Smooth muscle cell (in vitro differentiated cells): ENCODE measurements around the gene NIP7. TPM values are rescaled to one million over a fixed set of nuclear protein-coding genes. Genes with fewer than 3 reads are reported as not detected.

Experiments
- DNase-seq: peaks from one replicate; lab custom pipeline; 2025; ENCODE audit not compliant: unreplicated experiment; lab: John Stamatoyannopoulos, UW
- H2AFZ ChIP-seq: fragments of 200-600 bp; sonication (generic); 2 replicates; pipeline ENCODE4 v1.6.0; 2016; ENCODE audit warnings: antibody characterized with exemption, low read depth, mild to moderate bottlenecking
- H3F3A ChIP-seq: fragments of 200-600 bp; sonication (generic); 2 replicates; pipeline ENCODE4 v1.6.0; 2017; ENCODE audit warnings: antibody characterized with exemption, low read depth
- H3K27ac ChIP-seq: fragments of 200-600 bp; sonication (generic); 2 replicates; pipeline ENCODE4 v1.5.1; 2016; ENCODE audit warnings: low read depth, mild to moderate bottlenecking
- H3K27me3 ChIP-seq: fragments of 200-600 bp; sonication (generic); 2 replicates; pipeline ENCODE4 v1.6.1; 2016; ENCODE audit warnings: low read depth, mild to moderate bottlenecking
- H3K36me3 ChIP-seq: fragments of 200-600 bp; sonication (generic); 2 replicates; pipeline ENCODE4 v1.5.1; 2016; ENCODE audit warnings: low read depth
- H3K4me1 ChIP-seq: fragments of 200-600 bp; sonication (generic); 2 replicates; pipeline ENCODE4 v1.5.1; 2016; ENCODE audit warnings: low read depth
- H3K4me2 ChIP-seq: fragments of 200-600 bp; sonication (generic); 2 replicates; pipeline ENCODE4 v1.6.0; 2016; ENCODE audit warnings: mild to moderate bottlenecking
- H3K4me3 ChIP-seq: fragments of 200-600 bp; sonication (generic); 2 replicates; pipeline ENCODE4 v1.5.1; 2016; ENCODE audit warnings: mild to moderate bottlenecking
- H3K79me2 ChIP-seq: fragments of 200-600 bp; sonication (generic); 2 replicates; pipeline ENCODE4 v1.6.0; 2016; ENCODE audit warnings: low read depth, mild to moderate bottlenecking
- H3K9ac ChIP-seq: fragments of 200-600 bp; sonication (generic); 2 replicates; pipeline ENCODE4 v1.6.0; 2016; ENCODE audit warnings: low read depth
- H3K9me3 ChIP-seq: fragments of 200-600 bp; sonication (generic); replicated peaks from 2 replicates; pipeline ENCODE4 v1.5.1; 2016; ENCODE audit warnings: low read depth
- H4K20me1 ChIP-seq: fragments of 200-600 bp; sonication (generic); 2 replicates; pipeline ENCODE4 v1.6.0; 2016; ENCODE audit warnings: low read depth
- WGBS: methylation state at CpG from one replicate; pipeline ENCODE4 v1.1.7; 2016; ENCODE audit warnings: low lambda C conversion rate; 5-methylcytosine and 5-hydroxymethylcytosine counted together
- polyA plus RNA-seq: library from polyadenylated mRNA; unstranded; fragments of >200 nt; fragmentation: Nextera tagmentation; extraction: Ambion mirVana; gene quantifications from 2 replicates; pipeline ENCODE4 v1.2.1, GENCODE V29; 2016
- total RNA-seq: library from RNA; depleted of rRNA; stranded (reverse); fragments of >200 nt; gene quantifications from 2 replicates; pipeline ENCODE4 v1.2.3, GENCODE V29; 2014
- TF ChIP-seq, protein P1 (sequence below): fragments of 200-600 bp; sonication (generic); IDR thresholded peaks from 2 replicates; pipeline ENCODE4 v1.5.1; 2017; ENCODE audit warnings: borderline replicate concordance, mild to moderate bottlenecking, antibody characterized with exemption; ENCODE audit not compliant: insufficient read depth, poor library complexity, severe bottlenecking

Gene NIP7
- total and polyA plus RNA-seq, 2 experiments from 2014 or later, result 17.0 to 20.3 TPM

GRCh38 chr16:69326172-69326873 is 13.2 kb upstream of the NIP7 start:
- no peak for DNase-seq

GRCh38 chr16:69327585-69328310 is 11.8 kb upstream of the NIP7 start:
- peak overlapping the region; percentile 19 for H3K27ac ChIP-seq
- no peaks in the 10 kb centered on the region for H3K9me3 ChIP-seq
- peaks cover 3% of the 10 kb centered on the region for H3F3A ChIP-seq
- peaks cover 16% of the 10 kb centered on the region for H3K4me1 ChIP-seq
- H3K4me3 ChIP-seq, result no peak overlapping the region
- no peak overlapping the region for H2AFZ ChIP-seq
- WGBS, result 96% methylated on average over 14 of the region's 14 CpGs
- TF ChIP-seq, protein P1, sequence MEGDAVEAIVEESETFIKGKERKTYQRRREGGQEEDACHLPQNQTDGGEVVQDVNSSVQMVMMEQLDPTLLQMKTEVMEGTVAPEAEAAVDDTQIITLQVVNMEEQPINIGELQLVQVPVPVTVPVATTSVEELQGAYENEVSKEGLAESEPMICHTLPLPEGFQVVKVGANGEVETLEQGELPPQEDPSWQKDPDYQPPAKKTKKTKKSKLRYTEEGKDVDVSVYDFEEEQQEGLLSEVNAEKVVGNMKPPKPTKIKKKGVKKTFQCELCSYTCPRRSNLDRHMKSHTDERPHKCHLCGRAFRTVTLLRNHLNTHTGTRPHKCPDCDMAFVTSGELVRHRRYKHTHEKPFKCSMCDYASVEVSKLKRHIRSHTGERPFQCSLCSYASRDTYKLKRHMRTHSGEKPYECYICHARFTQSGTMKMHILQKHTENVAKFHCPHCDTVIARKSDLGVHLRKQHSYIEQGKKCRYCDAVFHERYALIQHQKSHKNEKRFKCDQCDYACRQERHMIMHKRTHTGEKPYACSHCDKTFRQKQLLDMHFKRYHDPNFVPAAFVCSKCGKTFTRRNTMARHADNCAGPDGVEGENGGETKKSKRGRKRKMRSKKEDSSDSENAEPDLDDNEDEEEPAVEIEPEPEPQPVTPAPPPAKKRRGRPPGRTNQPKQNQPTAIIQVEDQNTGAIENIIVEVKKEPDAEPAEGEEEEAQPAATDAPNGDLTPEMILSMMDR, result no peak
- H3K4me2 ChIP-seq, result no peak overlapping the region
- no peak overlapping the region for H3K9ac ChIP-seq
- peaks cover 42% of the 10 kb centered on the region for H3K79me2 ChIP-seq
- DNase-seq, result no peak
- H3K27me3 ChIP-seq, result no peaks in the 10 kb centered on the region
- no peaks in the 10 kb centered on the region for H3K36me3 ChIP-seq
- H4K20me1 ChIP-seq, result peaks cover 46% of the 10 kb centered on the region

More at GRCh38 chr16:69326172-69326873, 13.2 kb upstream of the NIP7 start:
- Histone ChIP-seq H3K79me2 (peaks cover 47% of the 10 kb centered on the region), H3K27me3 (no peaks in the 10 kb centered on the region), H3K4me1 (peaks cover 16% of the 10 kb centered on the region), H3K9ac (no peak overlapping the region), H3F3A (peaks cover 3% of the 10 kb centered on the region), H3K9me3 (no peaks in the 10 kb centered on the region), H4K20me1 (peaks cover 57% of the 10 kb centered on the region), H3K36me3 (no peaks in the 10 kb centered on the region), H2AFZ (no peak overlapping the region), H3K27ac (no peak overlapping the region), H3K4me2 (no peak overlapping the region), H3K4me3 (no peak overlapping the region)
- TF ChIP-seq, protein P1, result no peak
- 88% methylated on average over 7 of the region's 7 CpGs for WGBS

- peaks cover 42% of the 10 kb centered on the region for H3K79me2 ChIP-seq
- H3K4me2 ChIP-seq, result peak overlapping the region; percentile 92
- no peak for DNase-seq
- H3K9me3 ChIP-seq, result no peaks in the 10 kb centered on the region
- peaks cover 16% of the 10 kb centered on the region for H3K4me1 ChIP-seq
- no peaks in the 10 kb centered on the region for H3K36me3 ChIP-seq
- H3K4me3 ChIP-seq, result peak overlapping the region; percentile 82
- H3K27me3 ChIP-seq, result no peaks in the 10 kb centered on the region
- no peak overlapping the region for H3K9ac ChIP-seq
- H4K20me1 ChIP-seq, result peaks cover 41% of the 10 kb centered on the region
- 83% methylated on average over 10 of the region's 10 CpGs for WGBS
- no peak overlapping the region for H3K27ac ChIP-seq
- TF ChIP-seq, protein P1, result no peak
- peaks cover 3% of the 10 kb centered on the region for H3F3A ChIP-seq
- H2AFZ ChIP-seq, result no peak overlapping the region
Measured at GRCh38 chr16:69328854-69329316, 10.7 kb upstream of the NIP7 start.
